Fibroblast of mammary gland (primary cell): ENCODE data around the gene RBM17.
"Not testable (repeated sequence)": the region's sequence is repeated elsewhere in the genome, so short reads cannot be mapped to it uniquely, and the experiment has no call there.

Experiments
- DNase-seq: peaks from one replicate; pipeline ENCODE4 v3.0.0-alpha.2; 2010; ENCODE audit warnings: low read depth
- H3K4me3 ChIP-seq: 2 replicates; pipeline ENCODE4 v1.5.1; 2011; ENCODE audit warnings: low read depth, mild to moderate bottlenecking, low read length, moderate library complexity; ENCODE audit not compliant: control insufficient read depth
- TF ChIP-seq, protein P1 (sequence below): conservative IDR thresholded peaks from 2 replicates; pipeline ENCODE4 v1.5.1; 2011; ENCODE audit warnings: low read depth, low read length, inconsistent platforms; ENCODE audit not compliant: control insufficient read depth, insufficient read depth

Gene RBM17

DNA sequence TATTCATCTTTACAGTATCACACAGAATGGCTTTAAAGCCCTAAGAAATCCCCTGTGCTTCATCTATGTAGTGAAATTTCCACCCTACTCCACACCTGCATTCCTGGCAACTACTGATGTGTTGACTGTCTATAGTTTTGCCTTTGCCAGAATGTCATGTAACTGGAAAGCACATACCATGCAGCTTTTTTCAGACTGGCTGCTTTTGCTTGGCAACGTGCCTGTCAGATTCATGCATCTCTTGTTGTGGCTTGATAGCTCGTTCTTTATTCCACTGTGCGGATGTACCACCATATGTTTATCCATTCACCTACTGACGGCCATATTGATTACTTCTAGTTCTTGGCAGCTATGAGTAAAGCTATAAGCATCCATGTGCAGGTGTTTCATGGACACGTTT lies 30.6 kb downstream of the RBM17 start:
- no peak for DNase-seq
- TF ChIP-seq, protein P1, sequence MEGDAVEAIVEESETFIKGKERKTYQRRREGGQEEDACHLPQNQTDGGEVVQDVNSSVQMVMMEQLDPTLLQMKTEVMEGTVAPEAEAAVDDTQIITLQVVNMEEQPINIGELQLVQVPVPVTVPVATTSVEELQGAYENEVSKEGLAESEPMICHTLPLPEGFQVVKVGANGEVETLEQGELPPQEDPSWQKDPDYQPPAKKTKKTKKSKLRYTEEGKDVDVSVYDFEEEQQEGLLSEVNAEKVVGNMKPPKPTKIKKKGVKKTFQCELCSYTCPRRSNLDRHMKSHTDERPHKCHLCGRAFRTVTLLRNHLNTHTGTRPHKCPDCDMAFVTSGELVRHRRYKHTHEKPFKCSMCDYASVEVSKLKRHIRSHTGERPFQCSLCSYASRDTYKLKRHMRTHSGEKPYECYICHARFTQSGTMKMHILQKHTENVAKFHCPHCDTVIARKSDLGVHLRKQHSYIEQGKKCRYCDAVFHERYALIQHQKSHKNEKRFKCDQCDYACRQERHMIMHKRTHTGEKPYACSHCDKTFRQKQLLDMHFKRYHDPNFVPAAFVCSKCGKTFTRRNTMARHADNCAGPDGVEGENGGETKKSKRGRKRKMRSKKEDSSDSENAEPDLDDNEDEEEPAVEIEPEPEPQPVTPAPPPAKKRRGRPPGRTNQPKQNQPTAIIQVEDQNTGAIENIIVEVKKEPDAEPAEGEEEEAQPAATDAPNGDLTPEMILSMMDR: no peak
- H3K4me3 ChIP-seq: no peak overlapping the region

DNA sequence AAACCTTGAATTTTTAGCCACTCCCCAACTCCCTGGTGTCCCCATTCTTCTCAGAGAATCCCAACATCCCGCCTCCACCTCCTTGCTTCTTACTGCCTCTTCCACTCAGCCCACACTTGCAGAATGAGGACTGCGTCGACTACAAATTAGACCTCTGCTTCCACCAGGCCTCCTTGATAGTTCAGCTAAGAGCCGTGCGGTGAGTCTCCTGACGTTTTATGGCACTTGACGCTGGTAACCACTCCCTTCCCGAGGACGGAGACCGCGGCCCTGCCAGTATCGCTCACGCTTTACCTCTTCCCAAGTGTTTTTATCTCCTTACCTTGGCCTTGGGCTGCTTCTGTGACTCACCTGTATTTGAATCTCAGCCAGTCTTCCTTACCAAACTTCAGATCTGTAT lies 31.1 kb downstream of the RBM17 start:
- H3K4me3 ChIP-seq: no peak overlapping the region
- no peak for DNase-seq
- TF ChIP-seq, protein P1: no peak

- DNase-seq: peak; percentile 46
- TF ChIP-seq, protein P1: no peak
- H3K4me3 ChIP-seq: no peak overlapping the region
Measured at GRCh38 chr10:6120691-6121090, 31.9 kb downstream of the RBM17 start.

GRCh38 chr10:6121146-6121545 lies 32.3 kb downstream of the RBM17 start:
- TF ChIP-seq, protein P1: no peak
- DNase-seq: no peak
- no peak overlapping the region for H3K4me3 ChIP-seq

GRCh38 chr10:6123532-6123931 lies 34.7 kb downstream of the RBM17 start:
- no peak for DNase-seq
- no peak overlapping the region for H3K4me3 ChIP-seq
- TF ChIP-seq, protein P1: no peak

GRCh38 chr10:6124666-6125065 lies 35.8 kb downstream of the RBM17 start:
- H3K4me3 ChIP-seq: no peak overlapping the region
- DNase-seq: no peak
- TF ChIP-seq, protein P1: no peak

- H3K4me3 ChIP-seq, DNase-seq: not testable (repeated sequence)
Measured at GRCh38 chr10:6127461-6127860, 38.6 kb downstream of the RBM17 start.
